Raji (cell line): ENCODE measurements around the gene TRAPPC3L.

ENCODE experiments used
- POLR2A ChIP-seq: IDR thresholded peaks from 2 replicates; pipeline ENCODE4 v1.6.1; 2011; ENCODE audit warnings: low read depth, low read length, control low read depth; ENCODE audit not compliant: insufficient read depth

Gene TRAPPC3L

GRCh38 chr6:116508527-116508926 is 37.0 kb downstream of the TRAPPC3L start:
- TF ChIP-seq POLR2A, result no peak

GRCh38 chr6:116507324-116507723 is 38.2 kb downstream of the TRAPPC3L start:
- no peak for TF ChIP-seq POLR2A

GRCh38 chr6:116500969-116501433 is 44.5 kb downstream of the TRAPPC3L start:
- TF ChIP-seq POLR2A, result no peak

DNA sequence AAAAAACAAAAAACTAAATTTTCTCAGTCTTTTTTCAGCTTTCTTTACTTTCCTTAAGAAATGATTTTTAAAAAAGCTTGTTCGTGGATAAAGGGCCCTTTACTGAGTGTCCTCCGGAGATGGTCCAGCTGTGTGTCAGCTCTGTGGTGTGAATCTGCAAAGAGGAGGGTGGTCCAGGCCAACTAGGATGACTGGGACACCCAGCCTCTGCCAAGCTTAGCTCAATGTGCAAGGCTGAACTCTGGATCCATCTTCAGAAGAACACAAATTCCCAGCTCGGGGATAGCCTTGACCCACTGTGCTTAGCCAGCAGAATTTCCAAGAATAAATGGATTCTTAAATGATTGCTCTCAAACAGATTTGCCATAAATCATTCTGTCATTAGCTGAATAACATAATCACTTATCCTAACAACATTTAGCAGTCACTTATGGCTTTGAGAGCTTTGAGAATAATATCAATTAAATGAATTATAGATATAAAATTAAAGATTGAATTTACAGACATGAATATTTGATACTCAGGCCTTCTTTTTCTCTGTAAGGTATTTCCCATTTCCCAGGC is 48.3 kb downstream of the TRAPPC3L start:
- no peak for TF ChIP-seq POLR2A

DNA sequence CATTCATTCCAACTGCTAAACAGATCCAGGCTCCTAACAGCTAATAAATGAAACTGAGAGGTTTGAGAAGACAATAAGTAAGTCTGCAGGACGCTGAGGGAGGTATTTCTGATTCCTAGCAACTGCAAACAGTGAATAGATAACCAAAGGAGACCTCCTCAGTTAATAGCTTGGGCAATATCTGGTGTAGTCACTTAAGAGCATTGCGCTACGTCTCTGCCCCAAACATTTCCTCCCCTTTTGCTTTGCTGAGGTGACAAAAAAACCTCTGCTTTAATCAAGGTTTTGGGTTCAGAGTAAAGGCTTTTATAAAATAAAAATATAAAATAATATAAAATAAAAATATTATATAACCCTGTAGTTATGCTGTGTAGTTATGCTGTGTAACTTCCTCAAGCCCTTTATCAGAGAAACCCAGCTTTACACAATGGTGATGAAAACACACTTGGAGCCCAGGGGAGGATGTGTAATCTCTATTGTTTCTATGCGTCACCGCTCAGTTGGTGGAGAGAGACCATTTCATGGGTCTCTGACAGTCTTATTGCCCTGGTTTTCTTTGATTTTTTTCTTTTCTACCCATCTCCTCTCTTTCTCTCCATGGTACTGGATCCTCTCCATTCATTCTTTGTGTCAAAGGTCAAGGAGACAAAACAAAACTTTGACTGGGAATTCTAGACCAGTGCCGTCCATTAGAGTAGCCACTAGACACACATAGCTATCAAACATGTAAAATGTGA is 53.0 kb downstream of the TRAPPC3L start:
- no peak for TF ChIP-seq POLR2A

- no peak for TF ChIP-seq POLR2A
Measured at GRCh38 chr6:116491610-116492330, 53.7 kb downstream of the TRAPPC3L start.

DNA sequence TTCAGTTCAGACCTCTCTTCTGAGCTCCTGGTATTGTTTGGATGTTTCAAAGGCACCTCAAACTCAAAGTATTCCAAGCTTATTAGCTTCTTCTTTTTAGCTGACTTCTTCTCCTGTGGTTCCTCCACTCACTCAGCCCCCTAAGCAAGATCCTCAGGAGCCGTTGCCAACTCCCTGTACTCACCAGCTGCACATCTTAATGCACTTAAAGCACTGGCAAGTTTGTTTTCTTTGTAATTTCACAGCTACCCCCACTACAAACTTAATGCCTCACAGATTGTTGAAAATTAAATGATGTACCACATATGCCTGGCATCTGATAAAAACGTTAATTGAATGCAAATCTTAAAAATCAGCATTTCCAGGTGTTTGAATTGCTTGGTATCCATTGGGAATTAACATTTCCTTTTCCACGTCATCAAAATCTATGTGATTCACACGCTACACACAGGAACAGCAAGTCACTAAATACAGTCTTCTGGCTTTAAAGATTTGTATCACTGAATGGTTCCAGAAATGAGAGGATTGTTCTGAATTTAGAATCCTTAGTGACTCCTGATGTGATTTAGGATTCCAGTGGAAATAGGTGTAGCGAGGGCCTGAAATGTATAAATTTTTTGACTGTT is 59.8 kb downstream of the TRAPPC3L start:
- no peak for TF ChIP-seq POLR2A

DNA sequence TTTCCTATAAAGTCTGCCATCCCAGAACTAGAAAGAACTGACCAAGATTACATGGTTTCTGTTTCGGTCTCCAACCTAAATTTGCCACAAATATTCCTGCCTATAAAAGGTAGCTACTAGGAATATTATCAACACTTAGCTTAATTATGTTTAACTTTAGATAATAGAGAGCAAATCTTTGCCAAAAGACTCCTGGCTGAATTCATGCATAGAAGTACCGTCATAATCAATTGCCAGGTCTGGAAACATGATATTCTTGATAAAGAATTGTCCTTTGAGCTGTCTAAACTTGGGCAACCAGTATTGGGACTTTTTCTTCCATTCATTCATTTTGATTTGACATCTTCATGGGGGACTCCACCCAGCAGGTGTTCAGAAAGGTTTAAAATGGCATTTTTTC is 61.9 kb downstream of the TRAPPC3L start:
- TF ChIP-seq POLR2A, result no peak

GRCh38 chr6:116482780-116483179 is 62.7 kb downstream of the TRAPPC3L start:
- no peak for TF ChIP-seq POLR2A

- no peak for TF ChIP-seq POLR2A
Measured at GRCh38 chr6:116476002-116476678, 69.3 kb downstream of the TRAPPC3L start.

DNA sequence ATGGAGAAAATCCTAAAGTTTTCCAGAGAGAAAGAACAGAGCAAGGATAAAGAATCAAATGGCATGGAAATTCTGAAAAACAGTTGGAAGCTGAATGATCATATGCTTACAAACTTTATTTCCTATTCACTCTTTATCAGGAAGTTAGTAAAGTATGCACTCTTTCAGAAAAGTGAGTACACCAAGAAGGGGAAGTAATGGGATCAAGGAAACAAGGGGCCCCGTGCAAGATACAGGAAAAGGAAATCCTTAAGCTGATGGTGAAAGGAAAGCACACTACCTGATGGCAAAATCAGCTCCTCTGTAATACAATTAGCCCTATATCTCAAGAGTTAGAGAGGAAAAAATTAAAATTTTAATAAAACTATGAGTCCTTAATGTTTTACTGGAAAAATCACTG is 70.3 kb downstream of the TRAPPC3L start:
- TF ChIP-seq POLR2A, result no peak

GRCh38 chr6:116472706-116473105 is 72.8 kb downstream of the TRAPPC3L start:
- no peak for TF ChIP-seq POLR2A

DNA sequence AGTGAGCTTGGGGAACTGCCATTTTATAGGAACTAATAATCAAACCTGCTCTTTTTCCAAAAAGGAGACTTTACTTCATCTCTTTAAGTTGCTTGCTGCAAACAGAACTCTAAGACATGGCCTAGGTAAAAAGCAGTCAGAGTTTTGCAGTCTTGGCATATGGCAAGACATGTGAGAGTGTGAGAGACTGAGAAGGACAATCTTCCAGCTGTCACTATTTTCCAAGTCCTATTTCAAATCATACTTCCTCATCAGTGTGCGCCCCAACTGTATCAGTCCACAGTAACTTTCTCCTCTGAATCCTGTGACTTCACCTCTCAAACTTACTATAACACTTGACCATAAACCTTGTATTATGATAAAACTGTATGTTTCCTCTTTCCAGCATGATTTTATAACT is 74.0 kb downstream of the TRAPPC3L start:
- TF ChIP-seq POLR2A, result no peak

DNA sequence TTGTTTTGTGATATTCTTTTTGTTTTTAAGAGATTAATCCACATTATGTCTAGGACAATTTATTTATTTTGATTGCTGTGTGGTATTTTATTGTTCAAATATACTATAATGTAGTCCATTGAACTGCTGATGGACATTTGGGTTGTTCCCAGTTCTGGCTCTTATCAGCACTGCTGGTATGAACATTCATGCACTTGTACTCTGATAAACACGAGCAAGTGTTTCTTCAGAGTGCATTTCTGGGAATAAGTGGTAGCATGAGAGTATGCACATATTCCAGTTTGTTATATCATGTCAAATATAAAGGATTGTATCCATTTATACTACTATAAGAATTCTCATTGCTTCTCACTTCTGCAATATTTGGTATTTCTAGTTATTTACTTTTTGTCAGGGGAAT is 77.2 kb downstream of the TRAPPC3L start:
- TF ChIP-seq POLR2A, result no peak

DNA sequence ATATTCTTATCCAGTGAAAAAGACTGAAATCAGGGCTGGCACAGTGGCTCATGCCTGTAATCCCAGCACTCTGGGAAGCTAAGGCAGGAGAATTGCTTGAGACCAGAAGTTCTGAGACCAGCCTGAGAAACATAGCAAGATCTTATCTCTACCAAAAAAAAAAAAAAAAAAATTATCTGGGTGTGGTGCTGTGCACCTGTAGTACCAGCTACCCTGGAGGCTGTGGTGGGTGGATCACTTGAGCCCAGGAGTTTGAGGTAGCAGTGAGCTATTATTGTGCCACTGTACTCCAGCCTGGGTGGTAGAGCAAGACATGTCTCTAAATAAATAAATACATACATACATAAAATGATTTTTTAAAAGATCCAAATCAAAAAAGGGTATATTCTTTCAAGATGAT is 78.0 kb downstream of the TRAPPC3L start:
- no peak for TF ChIP-seq POLR2A
